HG02610 (cell line): ENCODE measurements around the gene BLTP2.
"Not testable (repeated sequence)": the region's sequence is repeated elsewhere in the genome, so short reads cannot be mapped to it uniquely, and the experiment has no call there.

Experiments
- ATAC-seq: cut with Tn5 transposase; IDR thresholded peaks from one replicate; pipeline ENCODE4 v1.9.1; 2021; ENCODE audit warnings: mild to moderate bottlenecking, moderate library complexity; ENCODE audit not compliant: unreplicated experiment

BLTP2 gene

DNA sequence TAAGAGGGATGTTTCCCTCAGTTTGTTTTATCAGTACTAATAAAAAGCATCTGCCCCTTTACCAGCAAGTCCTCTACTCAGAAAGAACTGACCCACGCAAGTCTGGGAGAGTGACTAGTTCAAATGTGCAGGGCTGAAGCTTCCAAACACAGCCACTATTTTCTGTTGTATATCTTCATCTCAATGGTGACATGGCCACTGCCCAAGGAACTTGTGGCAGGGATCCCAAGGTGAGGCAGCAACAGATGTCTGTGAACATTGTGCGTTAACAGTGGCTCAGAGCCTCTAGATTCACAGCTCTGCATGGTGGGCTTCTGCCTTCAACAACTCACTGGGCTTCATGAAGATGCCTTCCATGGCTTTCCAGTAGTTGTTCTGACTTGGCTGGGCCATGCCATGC lies 3.7 kb upstream of the BLTP2 start:
- ATAC-seq, result no peak

DNA sequence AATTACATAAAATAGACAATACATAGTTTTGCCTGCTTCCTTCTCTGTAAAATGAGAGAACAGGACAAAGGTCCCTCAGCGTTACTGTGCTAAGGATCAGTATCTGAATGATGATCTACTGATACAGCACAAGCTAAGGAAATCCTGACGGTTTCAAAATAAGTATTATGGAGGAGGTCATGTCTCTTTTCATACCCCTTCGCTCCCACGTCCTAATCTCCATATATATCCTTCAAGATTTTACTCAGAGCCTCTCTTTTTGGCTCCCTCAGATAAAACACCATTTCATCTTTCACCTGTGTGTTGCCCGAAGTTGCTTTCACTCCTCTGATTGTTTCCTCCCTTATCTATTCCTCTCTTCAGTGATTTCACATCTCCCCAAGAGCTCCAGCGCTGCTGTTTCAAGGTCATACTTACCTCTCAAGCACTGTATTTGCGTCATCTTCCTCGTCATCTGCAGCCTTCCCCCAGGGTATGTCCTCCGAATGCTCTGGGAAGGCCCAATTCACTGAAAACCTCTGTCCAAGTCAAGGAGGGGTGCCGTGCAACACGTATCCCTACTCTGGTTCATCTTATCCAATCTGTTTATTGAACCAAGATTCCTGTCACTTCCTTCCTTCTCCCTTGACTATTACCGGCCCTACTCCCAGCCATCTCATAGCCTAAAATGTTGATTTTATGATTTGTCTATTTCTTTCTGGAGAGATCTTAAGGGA lies 1.2 kb upstream of the BLTP2 start:
- no peak for ATAC-seq

DNA sequence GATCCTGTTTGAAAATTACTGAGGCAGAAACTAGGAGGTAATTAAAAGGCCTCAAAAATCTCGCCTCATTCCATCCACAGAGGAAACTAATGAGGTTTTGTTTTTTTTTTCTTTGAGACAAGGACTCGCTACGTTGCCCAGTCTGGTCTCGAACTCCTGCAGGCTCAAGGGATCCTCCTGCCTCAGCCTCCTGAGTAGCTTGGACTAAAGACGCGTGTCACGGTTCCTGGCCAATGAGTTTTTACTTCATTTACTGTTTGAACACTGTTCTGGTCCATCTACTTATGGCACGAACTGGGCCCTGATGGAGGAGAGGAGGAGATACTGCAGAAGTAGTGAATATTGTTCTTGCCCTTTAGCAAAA lies 600 bp upstream of the BLTP2 start:
- no peak for ATAC-seq

DNA sequence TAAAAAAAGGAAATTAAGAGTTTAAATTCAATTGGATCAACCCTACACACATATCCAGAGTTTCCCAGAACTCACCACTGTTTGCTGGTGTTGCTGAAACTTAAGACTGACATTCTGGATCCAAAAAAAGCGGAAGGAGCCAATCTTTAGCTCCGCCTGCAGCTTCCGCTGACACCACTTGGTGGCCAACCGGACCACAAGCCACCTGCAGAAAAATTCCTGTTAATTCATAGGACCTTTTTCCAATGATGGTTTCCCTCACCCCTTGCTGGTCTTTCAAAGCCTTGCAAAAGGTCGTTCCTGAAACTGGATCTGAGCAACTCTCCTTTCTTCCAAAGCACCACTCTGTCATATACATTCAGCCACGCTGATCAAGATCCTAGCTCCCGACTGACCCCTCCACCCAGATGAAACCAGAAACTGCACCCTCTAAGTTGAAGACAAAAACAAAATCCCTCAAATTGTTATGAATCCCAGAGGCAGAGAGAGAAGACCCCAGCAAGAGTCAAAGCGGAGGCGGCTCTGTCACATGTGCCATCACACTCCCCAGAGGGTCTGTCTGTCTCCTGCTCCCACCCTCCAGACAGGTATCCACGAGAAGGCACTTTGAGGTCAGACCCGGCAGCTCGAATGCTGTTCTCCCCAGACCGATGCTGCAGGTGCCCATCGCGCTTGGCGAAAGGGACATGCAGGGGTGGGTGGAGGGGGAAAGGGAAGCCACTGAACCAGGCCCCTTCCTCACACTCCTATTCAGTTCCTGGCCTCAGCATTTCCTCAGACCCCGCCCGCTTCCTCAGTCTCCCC lies 773 bp downstream of the BLTP2 start:
- ATAC-seq, result no peak

DNA sequence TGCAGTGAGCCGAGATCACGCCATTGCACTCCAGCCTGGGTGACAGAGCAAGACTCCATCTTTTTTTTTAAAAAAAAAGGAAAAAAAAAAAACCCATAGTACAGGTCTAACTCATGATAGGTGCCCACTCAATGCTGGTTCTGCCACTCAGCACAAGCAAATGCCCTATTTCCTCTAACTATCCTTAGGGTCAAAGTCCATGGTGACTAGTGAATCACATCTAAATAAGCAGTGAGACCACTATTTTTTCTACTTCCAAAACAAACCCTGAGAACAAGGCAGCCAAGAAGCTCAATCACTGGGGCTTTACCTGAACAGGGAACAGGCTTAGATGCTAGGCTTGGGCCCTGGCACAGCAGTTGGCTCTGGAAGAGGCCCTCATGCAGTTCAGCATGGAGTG lies 3.4 kb downstream of the BLTP2 start:
- ATAC-seq, result no peak

DNA sequence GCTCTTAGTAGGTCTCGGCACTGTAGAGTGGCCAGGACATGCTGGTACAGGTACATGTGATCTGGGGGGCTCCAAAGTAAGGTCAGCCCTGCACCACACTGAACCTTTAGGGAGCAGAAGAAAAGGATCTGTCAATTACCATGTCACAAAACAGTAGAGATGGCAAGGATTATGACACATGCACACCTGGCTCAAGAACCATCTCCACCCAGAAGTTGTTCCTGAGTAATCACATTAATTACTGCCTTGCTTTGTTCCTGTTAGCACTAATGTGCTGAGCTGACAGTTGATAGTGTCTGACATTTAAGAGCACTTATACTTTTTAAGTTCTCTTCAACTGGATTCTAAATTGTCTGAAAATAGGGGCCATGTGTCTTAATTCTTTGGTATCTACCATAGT lies 9.5 kb downstream of the BLTP2 start:
- ATAC-seq, result no peak

DNA sequence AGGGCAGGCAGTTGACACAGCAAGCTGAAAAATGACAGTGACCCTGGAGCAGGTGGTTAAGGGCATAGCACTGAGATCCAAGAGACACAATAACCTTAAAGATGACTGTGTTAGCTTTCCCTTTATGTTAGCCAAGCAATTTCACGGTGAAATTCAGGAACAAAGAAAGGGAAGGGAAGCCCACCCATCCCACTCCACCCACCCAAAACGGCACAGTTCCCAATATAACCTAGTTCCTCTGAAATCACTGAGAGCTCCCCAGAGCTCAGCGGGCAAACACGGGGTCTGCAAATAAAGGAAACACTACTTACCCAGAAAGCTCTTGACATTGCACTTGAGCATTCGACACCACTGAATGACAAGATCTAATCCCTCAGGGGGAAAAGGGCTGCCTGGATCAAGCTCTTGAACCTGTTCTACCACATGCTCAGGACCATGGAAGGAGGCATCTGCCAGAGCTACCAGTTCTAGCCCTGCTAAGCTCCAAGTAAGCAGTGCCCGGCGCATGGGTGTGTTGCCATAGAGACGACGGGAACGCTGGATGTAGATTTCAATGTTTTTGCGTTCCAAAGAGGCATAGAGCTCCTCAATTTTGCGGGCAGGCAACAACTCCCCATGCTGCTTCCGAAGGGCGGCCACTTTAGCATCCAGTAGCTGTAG lies 10.6 kb downstream of the BLTP2 start:
- ATAC-seq, result no peak

DNA sequence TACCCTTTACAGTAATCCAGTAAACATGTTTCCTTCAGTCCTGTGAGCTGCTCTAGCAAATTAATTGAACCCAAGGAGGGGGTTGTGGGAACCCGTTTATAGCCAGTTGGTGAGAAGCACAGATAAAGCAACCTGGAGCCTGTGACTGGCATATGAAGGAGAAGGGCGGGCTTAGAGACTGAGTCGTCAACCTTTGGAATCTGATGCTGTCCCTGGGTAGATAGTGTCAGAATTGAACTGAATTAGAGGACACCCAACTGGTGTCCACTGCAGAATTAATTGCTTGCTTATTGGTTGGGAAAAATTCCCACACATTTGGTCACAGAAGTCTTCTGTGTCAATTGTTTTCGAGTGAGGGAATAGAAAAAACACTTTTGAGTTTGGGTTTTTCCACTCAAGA lies 18.1 kb downstream of the BLTP2 start:
- no peak for ATAC-seq

DNA sequence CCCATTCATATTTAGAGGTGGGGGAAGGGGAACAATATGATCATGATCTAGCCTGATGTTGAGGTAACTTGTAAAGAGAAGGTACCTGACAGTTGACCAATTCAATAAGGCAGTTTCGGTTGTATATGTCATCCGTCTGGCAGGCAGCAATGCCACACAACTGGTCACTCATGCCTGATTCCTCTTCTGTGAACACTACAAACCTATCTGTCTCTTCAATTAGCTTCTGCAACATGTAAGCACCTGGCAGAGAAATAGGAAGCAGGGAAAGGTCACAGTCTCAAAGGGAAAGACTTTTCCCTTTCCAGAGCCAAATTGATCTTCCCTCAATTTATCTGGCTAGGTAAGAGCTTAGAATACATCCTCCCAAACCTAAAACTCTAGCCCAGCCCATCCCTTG lies 20.8 kb downstream of the BLTP2 start:
- ATAC-seq, result no peak

DNA sequence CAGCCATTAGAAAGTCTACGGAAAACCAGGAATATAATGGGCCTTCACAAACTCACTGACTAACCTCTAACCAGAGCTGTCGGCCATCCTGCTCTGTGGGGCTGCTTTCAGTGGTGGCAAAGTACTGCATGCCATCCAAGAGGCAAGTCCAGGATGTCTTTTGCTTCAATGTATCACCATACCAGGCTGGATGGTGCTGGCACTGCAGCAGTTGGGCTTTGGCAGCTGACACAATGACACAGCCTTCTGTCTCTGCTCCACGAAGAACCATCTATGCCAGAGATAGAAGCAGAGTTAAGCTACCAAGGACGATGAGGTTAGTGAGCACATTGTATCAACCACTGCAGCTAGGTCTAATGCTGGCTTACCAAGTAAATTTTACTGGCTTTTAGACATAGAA lies 21.3 kb downstream of the BLTP2 start:
- no peak for ATAC-seq

DNA sequence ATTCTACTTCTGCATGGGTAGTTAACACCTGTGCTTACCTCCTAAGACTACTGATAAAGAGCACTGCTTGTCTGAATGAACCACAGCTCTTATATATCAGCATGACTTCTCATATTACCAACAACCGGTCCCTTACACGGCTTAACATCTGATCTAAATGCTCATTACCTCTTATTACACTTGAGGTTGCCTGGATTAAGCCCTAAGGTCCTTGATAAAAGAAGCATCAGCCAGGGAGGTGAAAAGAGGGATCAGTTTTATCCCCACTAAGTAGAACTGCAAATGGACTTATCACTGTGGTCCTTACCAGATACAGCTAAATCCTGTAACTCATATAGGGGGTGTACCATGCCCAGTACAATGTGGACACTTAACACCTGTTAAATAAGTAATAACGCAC lies 22.8 kb downstream of the BLTP2 start:
- ATAC-seq, result no peak

DNA sequence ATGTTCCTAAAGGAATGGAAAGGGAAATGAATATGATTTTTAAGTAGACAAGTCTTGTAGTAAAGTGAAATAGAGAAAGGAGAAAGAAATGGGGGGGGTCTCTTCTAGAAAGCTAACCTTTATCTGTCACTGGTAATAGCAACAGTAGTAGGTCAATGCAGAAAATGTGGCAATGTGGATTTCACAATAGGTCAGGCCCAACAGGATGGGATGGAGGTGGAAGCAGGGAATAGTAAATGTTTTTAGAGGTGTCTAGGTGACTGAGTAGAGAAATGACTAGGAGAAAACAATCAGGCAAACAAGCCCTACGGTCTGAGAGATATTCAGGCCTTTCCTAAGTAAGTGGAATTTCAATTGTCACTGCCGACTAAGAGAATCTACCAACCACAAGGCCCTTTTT lies 24.9 kb downstream of the BLTP2 start:
- no peak for ATAC-seq

DNA sequence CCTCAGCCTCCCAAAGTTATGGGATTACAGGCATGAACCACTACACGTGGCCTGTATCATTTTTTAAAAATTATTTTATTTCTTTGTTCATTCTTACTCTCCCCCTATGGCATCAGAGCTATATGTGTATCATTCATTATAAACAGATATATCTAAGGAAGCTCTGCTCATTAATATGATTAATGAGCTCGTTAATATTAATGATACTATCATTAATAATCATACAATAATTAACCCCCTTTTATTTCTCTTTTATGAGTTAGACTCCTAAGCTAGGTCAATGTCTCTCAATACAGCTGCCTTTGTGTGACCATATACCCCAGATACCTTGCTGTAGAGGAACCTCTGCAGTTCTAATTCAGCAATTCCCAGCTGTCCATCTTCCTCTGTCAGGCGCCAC lies 26.5 kb downstream of the BLTP2 start:
- ATAC-seq, result no peak

DNA sequence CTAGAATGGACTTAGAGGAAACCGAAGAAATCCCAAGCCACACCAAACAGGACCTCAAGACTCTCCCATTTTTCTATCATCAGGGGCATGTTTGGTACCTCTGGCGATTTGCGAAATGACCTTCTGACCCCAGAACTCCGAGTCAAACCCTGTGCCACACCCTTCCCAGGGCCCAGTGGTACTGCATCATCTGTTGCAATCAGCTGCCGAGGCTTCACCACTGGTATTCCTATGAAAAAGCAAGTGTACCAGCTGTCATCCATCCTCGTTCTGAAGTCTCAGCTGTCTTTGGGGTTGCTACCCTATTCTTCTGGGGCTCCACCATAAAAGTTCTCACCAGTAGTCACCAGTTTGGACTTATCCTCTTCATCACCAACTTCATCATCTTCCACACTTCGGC lies 28.7 kb downstream of the BLTP2 start:
- ATAC-seq, result no peak

DNA sequence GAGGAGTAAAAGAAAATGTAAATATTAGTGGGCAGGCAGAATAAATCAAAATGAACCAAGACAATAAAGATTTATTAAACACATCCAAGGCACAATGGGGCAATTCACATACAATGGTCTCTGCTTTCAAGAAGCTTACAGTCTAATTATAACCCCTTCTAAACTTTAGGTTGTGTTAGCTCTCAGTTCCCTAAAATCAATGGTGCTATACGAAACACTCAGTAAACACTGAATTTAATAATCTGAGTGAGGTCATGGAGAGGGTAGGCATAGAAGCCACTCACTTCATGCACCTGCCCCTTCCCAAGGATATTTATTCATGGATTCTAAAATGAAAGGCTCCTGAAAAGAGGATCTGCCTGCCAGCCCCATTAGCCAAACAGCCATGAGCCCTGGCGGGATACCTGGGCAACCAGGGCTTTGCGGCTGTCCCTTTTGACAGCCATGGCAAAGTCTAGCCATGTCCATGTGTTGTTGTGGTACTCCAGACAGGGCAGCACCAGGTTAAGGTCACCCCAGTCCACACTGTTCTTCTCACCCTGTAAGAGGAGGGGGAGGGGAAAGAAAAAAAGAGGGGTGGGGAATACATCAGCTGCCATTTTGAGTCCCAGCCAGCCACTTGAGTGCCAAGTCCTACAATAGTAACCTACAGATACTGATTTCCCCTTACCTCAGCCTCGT lies 29.6 kb downstream of the BLTP2 start:
- ATAC-seq, result no peak

DNA sequence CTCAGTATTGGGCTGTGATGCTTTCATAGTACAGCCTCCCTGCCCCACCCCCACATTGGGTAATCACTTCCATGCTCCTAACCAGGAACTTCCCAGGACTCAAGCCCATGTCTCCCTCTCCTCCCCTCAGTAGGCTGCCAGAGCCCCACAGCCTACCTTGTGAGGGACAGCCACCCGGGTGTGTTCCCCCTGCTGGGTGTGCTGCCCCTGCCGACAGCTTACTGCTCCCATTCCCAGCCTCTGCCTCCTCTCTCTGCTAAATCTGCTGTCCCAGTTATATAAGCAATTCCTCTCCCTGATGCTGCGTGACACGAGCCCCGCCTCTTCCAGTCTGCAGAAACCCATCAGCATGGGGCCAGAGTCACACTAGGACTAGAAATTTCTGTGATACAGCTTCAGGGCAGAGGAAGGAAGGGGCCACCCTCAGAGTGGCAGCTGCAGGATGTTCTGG lies 31.0 kb downstream of the BLTP2 start, which contains the start of gene RSKR:
Gene RSKR (minus strand): TSS at position 255 of the 451 bp plus-strand sequence. CDS start 24 bp downstream, at position 231.
- ATAC-seq, result no peak

DNA sequence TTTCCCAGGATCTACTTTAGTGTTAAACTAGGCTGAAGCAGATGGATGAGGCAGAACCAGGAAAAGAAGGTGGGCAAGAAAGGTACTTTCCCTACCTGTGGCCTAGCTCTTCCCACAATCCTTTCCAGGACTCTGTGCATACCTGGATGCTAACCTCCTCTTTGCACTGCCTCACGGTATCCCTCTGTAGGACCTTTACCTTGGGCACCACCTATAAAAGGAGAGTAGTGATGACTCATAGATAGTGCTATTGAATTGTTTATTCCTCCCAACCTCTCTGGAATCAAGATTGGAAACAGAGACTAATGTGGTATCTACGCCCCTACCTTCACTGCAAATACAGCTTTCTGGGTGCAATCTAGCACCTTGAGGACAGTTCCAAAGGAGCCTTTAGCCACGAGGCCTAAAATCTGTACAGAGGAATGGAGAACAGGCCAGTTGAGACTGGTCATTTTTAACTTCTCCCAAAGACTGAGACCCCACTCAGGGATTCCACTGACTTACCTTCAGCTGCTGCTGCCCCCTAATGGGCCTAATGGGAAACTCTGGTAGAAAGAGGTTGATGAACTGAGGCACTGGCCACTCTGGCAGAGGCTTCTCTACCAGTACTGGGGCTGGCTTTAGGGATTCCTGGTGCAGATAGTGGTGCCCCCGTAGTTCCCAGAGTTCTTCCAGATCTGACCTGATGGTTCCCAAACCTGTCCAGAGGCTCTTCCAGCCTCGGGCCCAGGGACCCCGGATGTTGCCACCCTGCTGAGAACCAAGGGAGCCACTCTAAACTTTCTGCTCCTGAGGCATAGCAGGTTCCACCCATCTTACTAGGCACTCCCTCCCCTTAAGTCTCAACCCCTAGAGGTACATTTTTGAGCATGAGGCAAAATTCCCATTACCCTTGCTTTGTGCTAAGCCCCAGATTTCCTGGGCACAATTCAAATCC lies 31.8 kb downstream of the BLTP2 start:
- ATAC-seq, result no peak

DNA sequence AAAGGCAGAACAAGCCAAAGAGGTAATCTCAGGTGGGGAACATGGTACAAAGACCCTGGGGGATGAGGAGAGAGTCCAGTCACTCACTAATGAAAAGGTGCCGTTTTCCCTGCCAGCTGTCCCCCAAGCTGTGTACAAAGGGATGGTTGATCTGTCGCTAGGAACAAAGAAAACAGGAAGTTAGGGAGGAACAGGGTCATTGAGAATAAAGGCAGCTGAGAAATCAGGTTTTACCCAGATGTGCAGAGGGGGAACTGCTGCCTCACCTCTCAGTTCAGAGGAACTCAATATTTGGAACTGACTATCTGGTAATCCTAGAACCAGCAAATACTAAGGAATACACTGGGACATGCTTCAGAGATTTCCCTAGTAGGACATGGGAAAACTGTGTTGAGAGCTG lies 32.4 kb downstream of the BLTP2 start:
- no peak for ATAC-seq

DNA sequence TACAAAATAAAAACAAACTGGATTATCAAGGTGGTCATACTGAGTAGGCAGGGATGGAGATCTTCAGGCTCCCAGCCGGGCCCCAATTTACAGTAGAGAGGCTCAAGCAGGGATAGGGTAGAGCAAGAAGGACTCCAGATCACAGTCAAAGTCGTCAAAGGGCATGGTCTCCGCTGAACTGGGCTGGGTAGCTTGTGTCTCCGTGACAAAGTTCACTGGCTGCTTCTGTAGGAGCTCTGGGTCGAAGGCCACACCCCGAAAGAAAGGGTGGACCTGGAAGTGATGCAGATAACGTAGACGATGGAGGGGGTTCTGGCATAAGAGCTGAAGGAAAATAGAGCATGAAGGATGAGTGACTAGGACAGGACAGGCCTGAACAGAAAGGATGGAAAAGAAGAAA lies 34.6 kb downstream of the BLTP2 start:
- no peak for ATAC-seq

DNA sequence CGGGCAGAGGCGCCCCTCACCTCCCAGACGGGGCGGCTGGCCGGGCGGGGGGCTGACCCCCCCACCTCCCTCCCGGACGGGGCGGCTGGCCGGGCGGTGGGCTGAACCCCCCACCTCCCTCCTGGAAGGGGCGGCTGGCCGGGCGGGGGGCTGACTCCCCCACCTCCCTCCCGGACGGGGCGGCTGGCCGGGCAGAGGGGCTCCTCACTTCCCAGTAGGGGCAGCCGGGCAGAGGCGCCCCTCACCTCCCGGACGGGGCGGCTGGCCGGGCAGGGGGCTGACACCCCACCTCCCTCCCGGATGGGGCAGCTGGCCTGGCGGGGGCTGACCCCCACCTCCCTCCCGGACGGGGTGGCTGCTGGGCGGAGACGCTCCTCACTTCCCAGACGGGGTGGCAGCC lies 40.9 kb downstream of the BLTP2 start:
- not testable (repeated sequence) for ATAC-seq
